Stimulated activated naive CD8-positive, alpha-beta T cell treated with anti-CD3 and anti-CD28 coated beads, Interleukin-15, amount 100 ng/mL, for 72 hours (primary cell): ENCODE data around the gene CCDC124.

Experiments used
- ATAC-seq: fragments of 150-1000 bp; cut with Tn5 transposase; 2 replicates; pipeline ENCODE4 v1.10.0; 2021; ENCODE audit warnings: mild to moderate bottlenecking, moderate library complexity
- DNase-seq, 2 donors: peaks; one replicate each; pipeline ENCODE4 v3.0.0; 2021 to 2022
- H3K27ac Mint-ChIP-seq, 2 donors: one replicate each; pipeline ENCODE4 v1.8.0; 2022; ENCODE audit warnings: mild to moderate bottlenecking in 2 of 2, mixed read lengths in 2 of 2, moderate library complexity in 2 of 2
- H3K27me3 Mint-ChIP-seq: one replicate; pipeline ENCODE4 v1.8.0; 2022; ENCODE audit warnings: mixed read lengths
- H3K4me1 Mint-ChIP-seq: one replicate; pipeline ENCODE4 v1.8.0; 2022; ENCODE audit warnings: mild to moderate bottlenecking, mixed read lengths
- H3K4me3 Mint-ChIP-seq, 2 donors: one replicate each; pipeline ENCODE4 v1.8.0; 2022; ENCODE audit warnings: mild to moderate bottlenecking in 2 of 2, mixed read lengths in 2 of 2, moderate library complexity in 1 of 2
- H3K9me3 Mint-ChIP-seq, 2 donors: one replicate each; pipeline ENCODE4 v1.8.0; 2022; ENCODE audit warnings: mixed read lengths in 2 of 2

CCDC124 gene

DNA sequence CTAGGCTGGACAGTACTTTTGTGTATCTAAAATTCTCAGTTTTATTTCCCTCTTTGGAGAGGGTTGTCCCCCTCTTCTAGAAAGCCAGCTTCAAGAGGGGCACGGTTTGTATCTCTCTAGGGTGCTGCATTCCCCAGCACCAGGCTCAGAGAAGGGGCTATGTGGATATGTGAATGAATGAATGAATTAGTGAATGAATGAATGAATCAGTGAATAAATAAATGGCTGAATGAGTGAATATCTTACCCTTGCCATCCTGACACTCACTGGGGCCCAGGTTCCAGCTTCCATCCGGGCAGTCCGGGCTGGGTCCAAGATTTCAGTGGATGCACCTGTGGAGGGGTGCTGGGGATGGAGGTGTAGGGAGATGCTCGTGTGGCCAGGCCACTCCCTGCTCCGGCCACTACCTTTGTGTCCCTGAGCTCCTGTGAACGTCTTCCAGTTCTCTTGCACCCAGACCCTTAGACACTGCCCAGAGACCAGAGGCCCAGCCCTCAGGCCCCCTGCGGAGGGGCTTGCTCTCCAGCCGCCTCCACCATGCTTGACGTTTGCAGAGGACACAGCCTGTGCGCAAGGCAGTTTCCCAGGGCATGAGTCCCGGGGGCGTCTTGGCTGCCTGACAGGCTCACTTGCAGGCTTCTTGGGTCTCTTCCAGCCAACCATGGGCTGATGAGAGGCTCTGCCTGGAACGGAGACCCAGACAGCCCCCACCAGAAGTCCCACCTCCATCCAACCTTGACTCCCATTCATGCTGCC, 31.3 kb downstream of the CCDC124 start:
- peaks cover 21% of the 10 kb centered on the region for H3K4me1 Mint-ChIP-seq
- no peaks in the 10 kb centered on the region for H3K9me3 Mint-ChIP-seq
- no peak overlapping the region for H3K4me3 Mint-ChIP-seq
- peaks cover 60% of the 10 kb centered on the region for H3K27me3 Mint-ChIP-seq
- no peak overlapping the region for H3K27ac Mint-ChIP-seq
- DNase-seq (no peak), ATAC-seq (no peak)

DNA sequence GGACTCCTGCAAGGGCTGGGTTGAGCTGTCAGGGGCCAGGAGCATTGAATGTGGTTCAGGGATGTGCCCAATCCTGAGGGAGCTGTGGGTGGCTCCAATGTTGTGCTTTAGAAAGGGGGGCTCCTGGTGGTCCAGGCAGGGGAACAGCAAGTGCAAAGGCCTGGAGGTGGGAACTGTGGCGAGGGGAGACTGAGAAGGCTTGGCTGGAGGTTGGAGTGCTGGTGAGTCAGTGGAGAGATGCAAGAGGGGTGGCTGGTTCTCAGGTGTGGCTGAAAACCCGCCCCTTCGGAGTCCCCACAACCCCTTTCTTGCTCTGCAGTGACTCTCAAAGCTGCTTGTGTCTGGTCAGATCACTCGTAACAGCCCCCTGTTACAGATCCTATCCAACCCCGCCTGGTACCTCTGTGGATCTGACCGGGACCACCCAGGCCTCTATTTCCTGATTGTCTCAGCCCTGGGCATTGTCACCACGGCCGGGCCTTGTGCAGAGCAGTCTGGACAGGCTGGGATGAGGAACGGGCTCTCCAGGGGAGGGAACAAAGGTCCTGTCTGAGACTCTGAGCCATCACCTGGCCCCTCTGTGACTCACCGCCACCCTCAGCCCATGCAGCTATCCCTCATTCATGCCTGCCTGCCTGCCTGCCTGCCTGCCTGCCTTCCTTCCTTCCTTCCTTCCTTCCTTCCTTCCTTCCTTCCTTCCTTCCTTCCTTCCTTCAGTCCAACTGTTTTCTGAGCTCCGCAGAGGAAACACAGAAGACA, 32.7 kb downstream of the CCDC124 start:
- DNase-seq (no peak), ATAC-seq (no peak)
- Mint-ChIP-seq H3K4me1 (peaks cover 21% of the 10 kb centered on the region), H3K9me3 (no peaks in the 10 kb centered on the region), H3K27me3 (peaks cover 65% of the 10 kb centered on the region), H3K4me3 (no peak overlapping the region), H3K27ac (no peak overlapping the region)

DNA sequence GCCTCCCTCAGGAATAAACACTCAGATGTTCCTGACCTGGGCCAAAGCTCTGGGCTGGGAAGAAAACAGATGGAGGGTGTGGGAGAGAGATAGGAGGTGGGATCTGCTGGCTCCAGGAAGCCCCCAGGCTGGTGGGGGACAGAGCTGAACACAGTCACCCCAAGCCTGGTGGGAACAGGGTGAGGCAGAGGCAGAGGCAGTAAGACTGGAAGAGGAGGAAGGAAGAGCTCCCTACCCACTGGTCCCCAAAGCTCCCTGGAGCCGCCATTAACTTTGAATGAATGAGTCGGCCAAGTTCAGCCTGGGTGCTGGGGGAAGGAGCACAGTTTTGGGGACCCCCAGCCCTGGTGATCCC, 33.3 kb downstream of the CCDC124 start:
- H3K27me3 Mint-ChIP-seq = peaks cover 65% of the 10 kb centered on the region
- ATAC-seq = no peak
- no peak overlapping the region for H3K4me3 Mint-ChIP-seq
- no peak for DNase-seq
- no peaks in the 10 kb centered on the region for H3K9me3 Mint-ChIP-seq
- no peak overlapping the region for H3K27ac Mint-ChIP-seq
- peaks cover 21% of the 10 kb centered on the region for H3K4me1 Mint-ChIP-seq

DNA sequence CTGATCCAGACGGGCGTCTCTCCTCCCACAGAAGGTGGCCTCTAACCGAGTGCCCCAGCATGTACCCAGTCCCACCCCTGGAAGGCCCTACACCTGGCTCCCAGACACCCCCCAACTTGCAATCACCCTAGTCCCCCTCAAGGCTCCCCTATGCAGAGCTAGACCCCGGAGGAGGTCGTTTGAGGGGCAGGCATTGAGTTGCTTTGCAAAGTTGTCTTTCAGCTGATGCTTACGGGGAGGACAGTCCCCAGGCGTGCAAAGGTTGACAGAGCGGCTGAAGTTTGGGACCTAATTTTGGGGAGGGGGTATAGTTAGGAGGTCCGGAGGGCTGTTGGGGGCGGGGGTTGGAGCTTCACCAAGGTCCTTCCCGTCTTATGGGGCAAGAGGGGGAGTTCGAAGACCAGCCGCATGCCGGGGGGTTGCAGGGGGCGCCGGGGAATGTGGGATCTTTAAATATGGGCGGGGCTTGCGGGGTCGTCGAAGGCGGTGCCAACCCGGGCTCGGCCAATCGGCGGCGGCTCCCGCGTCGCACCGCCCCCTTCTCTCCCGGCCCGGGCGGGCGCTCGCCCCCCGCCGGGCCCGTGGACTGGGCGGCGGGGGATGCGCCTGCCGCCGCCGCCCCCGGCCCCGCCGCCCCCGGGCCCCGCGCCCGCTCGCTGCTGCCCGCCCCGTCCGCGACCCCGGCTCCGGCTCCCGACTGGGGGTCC, 33.9 kb downstream of the CCDC124 start, which contains the start of gene KCNN1:
Gene KCNN1 (plus strand): TSS at position 558 of the 707 bp plus-strand sequence. CDS start 6,782 bp downstream, outside the sequence.
- peak within 1 kb of the TSS in 1 of 2 donors; percentile 80 for H3K27ac Mint-ChIP-seq
- ATAC-seq (peak; percentile 17), DNase-seq (no peak)
- H3K4me3 Mint-ChIP-seq = peak within 1 kb of the TSS; percentile 46 to 63
- no peaks in the 10 kb centered on the region for H3K9me3 Mint-ChIP-seq
- H3K27me3 Mint-ChIP-seq = peaks cover 65% of the 10 kb centered on the region
- peaks cover 21% of the 10 kb centered on the region for H3K4me1 Mint-ChIP-seq

DNA sequence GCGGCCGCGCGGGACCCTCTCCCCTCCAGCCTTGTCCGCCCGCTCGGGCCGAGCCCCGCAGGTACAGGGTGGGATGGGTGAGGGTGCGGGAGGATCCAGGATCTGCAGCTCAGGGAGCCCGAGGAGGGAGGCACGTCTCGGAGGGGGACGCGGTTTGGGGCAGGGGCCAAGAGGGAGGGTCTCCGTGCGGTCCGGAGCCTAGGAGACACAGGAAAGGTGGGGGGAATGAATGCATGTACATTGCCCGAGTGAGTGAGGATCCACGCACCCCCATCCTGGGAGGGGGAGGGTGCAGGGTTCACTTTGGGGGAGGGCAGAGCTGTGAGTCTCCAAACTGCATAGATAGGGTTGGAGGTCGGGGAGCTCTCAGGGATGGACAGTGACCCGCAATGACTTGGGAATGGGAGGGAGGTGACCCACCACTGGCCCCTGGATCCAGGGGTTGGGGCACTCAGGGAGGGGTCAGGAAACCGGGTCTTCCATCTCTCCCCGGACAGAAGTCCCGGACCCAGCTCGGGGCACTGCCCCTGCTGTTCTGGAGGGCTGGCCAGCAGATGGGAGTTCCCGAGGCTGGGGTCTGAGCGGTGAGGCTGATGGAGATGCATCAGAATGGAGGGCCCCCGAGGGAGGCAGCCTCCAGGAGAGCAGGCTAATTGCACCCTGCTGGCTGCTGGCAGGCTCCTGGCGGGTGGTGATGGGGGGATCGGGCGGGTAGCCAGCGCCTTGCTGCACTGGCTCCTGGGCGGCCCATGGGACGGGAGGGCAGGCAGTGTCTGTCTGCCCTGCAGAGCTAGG, 34.6 kb downstream of the CCDC124 start:
- Mint-ChIP-seq H3K4me3 (peak overlapping the region in 1 of 2 donors; percentile 46), H3K9me3 (no peaks in the 10 kb centered on the region), H3K27ac (peak overlapping the region in 1 of 2 donors; percentile 80), H3K4me1 (peaks cover 21% of the 10 kb centered on the region), H3K27me3 (peaks cover 65% of the 10 kb centered on the region)
- ATAC-seq (no peak), DNase-seq (no peak)

DNA sequence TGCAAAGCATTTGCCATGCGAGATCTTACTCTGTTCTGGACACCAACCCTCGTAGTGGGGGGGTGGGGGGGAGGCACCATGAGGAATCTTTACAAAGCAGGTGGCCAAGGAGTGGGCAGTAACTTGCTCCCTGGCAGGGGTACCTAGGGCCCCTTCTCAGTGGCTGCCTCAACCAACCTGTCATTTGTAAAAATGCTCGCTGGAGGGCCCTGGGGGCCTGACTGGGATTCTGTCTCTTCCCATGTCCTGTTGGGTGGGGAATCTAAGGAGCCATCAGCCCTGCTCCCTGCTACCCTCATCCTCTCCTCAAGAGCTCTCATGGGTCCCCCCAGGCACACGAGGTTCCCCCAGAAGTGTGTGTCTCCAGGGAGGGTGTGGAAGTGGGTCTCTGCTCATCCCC, 35.5 kb downstream of the CCDC124 start:
- ATAC-seq = no peak
- Mint-ChIP-seq H3K4me3 (no peak overlapping the region), H3K4me1 (peaks cover 21% of the 10 kb centered on the region), H3K9me3 (no peaks in the 10 kb centered on the region), H3K27ac (no peak overlapping the region), H3K27me3 (peaks cover 62% of the 10 kb centered on the region)
- DNase-seq = no peak

DNA sequence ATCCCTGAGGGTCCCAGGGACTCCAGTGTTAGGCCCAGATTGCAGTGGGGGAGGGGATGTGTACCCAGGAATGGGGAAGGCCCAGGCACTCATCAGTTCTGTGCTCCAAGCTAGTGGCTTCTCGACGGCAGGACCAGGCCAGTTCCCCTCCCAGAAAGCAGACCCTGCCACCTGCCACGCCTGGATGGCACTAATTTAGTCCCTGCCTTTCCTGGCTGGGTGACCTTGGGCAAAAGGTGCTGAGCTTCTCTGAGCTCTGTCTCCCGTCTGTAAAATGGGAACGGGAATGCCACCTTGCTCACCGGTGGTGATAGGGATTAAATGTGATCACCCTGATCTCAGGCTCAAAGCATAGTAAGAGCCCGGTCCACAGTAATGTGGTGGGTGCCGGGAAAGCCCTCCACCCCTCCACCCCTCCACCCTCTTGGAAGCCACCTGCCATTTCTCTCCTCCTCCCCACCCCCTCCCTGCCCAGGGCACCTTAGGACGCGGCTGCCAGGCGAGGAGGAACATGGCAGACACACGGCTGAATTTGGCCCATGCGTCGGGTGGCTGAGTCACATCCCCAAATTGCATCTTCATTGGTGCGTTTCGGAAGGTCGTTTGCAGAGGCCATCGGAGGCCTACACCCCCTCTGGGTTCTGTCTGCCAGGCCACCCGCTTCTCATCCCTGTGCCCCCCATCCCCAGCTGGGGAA, 36.4 kb downstream of the CCDC124 start:
- H3K27ac Mint-ChIP-seq = no peak overlapping the region
- no peak for DNase-seq
- H3K4me1 Mint-ChIP-seq = peaks cover 21% of the 10 kb centered on the region
- peaks cover 54% of the 10 kb centered on the region for H3K27me3 Mint-ChIP-seq
- no peak overlapping the region for H3K4me3 Mint-ChIP-seq
- H3K9me3 Mint-ChIP-seq = no peaks in the 10 kb centered on the region
- no peak for ATAC-seq

DNA sequence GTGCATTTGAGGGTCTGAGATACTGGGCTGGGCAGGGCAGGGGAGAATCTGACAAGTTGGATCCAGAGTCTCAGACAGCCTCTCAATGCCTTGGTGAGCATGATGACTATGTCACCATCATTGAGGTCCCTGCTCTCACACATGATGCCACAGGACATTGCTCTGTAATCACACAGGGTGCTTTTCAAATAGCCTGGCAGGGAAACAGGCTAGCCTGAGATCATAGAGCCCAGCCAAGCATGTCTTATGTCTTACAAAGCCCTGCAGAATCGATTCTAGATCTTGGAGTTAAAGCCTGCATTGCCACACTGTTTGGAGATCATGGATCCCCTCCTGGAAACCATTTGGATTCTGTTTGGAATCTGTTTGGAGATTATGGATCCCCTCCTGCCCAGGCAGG, 39.4 kb downstream of the CCDC124 start:
- H3K27ac Mint-ChIP-seq = no peak overlapping the region
- H3K4me3 Mint-ChIP-seq = no peak overlapping the region
- DNase-seq = no peak
- H3K27me3 Mint-ChIP-seq = peaks cover 26% of the 10 kb centered on the region
- peaks cover 6% of the 10 kb centered on the region for H3K4me1 Mint-ChIP-seq
- no peak for ATAC-seq
- H3K9me3 Mint-ChIP-seq = no peaks in the 10 kb centered on the region

DNA sequence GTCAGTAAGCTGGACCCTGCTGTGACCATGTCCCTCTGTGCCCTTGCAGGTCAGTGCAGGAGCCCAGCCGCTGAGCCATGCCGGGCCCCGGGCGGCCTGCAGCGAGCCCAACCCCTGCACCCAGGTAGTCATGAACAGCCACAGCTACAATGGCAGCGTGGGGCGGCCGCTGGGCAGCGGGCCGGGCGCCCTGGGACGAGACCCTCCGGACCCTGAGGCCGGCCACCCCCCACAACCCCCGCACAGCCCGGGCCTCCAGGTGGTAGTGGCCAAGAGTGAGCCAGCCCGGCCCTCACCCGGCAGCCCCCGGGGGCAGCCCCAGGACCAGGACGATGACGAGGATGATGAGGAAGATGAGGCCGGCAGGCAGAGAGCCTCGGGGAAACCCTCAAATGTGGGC, 40.9 kb downstream of the CCDC124 start:
- no peak overlapping the region for H3K27ac Mint-ChIP-seq
- H3K4me3 Mint-ChIP-seq = no peak overlapping the region
- no peaks in the 10 kb centered on the region for H3K4me1 Mint-ChIP-seq
- ATAC-seq (peak; percentile 31), DNase-seq (no peak)
- H3K27me3 Mint-ChIP-seq = peaks cover 16% of the 10 kb centered on the region
- H3K9me3 Mint-ChIP-seq = no peaks in the 10 kb centered on the region

DNA sequence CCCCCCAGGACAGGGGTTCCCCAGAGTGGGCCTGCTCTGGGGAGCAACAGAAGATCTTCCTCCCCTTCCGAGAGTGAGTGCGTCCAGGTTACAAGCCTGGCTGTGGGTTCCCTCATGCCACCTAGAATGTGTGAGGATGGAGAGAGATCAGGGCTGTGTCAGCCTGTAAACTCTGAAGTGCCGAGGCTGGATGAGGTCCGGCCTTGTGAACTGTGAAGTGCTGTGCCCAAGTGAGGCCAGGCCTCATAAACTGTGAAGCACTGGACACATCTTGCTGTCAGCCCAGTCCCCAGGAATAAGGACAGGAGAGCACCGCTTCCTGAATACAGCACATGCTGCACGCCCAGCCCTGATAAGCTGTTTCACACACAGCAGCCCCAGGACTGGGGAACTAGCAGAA, 41.7 kb downstream of the CCDC124 start:
- Mint-ChIP-seq H3K4me1 (peaks cover 2% of the 10 kb centered on the region), H3K27me3 (peaks cover 10% of the 10 kb centered on the region), H3K4me3 (no peak overlapping the region), H3K27ac (no peak overlapping the region), H3K9me3 (no peaks in the 10 kb centered on the region)
- ATAC-seq = no peak
- no peak for DNase-seq

DNA sequence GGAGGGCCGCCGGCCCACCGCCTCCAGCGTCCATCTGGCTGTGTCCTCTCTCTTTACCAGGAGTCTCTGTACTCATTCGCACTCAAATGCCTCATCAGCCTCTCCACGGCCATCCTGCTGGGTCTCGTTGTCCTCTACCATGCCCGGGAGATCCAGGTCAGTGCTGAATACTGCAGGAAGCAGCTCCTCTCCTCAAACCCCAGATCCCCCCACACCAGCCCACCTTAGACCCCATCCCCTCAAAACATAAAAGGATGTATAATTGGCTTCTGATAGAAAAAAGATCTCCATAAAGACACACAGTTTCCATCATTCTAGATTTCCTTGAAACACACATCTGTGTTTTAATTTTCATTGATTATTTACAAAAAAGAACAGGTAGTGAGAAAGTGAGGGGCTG, 42.2 kb downstream of the CCDC124 start:
- Mint-ChIP-seq H3K27me3 (peaks cover 14% of the 10 kb centered on the region), H3K27ac (no peak overlapping the region), H3K9me3 (no peaks in the 10 kb centered on the region), H3K4me1 (peaks cover 4% of the 10 kb centered on the region), H3K4me3 (no peak overlapping the region)
- ATAC-seq = no peak
- no peak for DNase-seq

DNA sequence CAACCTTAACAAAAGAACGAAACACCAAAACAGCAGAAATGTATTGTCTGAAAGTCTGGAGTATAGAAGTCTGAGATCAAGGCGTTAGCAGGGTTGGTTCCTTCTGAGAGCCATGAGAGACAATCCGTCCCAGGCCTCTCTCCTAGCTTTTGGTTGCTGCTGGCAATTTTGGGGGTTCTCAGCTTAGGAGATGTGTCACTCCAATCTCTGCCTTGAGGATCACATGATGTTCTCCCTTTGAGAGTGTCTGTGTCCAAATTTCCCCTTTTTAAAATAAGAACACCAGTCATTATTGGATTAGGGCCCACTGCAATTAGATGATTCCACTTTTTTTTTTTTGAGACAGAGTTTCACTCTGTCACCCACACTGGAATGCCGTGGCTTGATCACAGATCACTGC, 44.2 kb downstream of the CCDC124 start:
- no peak overlapping the region for H3K27ac Mint-ChIP-seq
- H3K9me3 Mint-ChIP-seq = no peaks in the 10 kb centered on the region
- peaks cover 34% of the 10 kb centered on the region for H3K27me3 Mint-ChIP-seq
- H3K4me1 Mint-ChIP-seq = peaks cover 4% of the 10 kb centered on the region
- no peak overlapping the region for H3K4me3 Mint-ChIP-seq
- DNase-seq = no peak
- ATAC-seq = no peak

DNA sequence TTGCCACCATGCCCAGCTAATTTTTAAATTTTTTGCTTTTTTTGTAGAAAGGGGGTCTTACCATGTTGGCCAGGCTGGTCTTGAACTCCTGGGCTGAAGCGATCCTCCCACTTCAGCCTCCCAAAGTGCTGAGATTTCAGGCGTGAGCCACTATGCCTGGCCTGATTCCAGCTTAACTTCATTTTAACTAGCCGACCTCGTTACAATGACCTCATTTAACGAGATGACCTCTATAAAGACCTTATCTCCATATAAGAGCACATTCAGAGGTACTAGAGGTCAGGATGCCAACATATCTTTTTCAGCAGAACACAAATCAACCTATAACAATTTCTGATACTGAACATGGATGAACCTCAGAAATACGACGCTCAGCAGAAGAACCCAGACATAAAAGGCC, 44.7 kb downstream of the CCDC124 start:
- no peak for ATAC-seq
- peak overlapping the region in 1 of 2 donors; percentile 27 for H3K27ac Mint-ChIP-seq
- peaks cover 39% of the 10 kb centered on the region for H3K27me3 Mint-ChIP-seq
- H3K4me3 Mint-ChIP-seq = no peak overlapping the region
- DNase-seq = no peak
- peaks cover 4% of the 10 kb centered on the region for H3K4me1 Mint-ChIP-seq
- H3K9me3 Mint-ChIP-seq = no peaks in the 10 kb centered on the region

DNA sequence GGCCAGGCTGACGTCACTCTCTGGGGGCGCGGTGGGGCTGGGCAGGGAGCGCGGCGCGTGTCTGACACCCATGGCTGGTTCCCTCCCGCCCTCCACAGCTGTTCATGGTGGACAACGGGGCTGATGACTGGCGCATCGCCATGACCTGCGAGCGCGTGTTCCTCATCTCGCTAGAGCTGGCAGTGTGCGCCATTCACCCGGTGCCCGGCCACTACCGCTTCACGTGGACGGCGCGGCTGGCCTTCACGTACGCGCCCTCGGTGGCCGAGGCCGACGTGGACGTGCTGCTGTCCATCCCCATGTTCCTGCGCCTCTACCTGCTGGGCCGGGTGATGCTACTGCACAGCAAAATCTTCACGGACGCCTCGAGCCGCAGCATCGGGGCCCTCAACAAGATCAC, 48.8 kb downstream of the CCDC124 start:
- Mint-ChIP-seq H3K27ac (no peak overlapping the region), H3K27me3 (peaks cover 43% of the 10 kb centered on the region), H3K4me3 (no peak overlapping the region), H3K9me3 (no peaks in the 10 kb centered on the region), H3K4me1 (peaks cover 4% of the 10 kb centered on the region)
- ATAC-seq (no peak), DNase-seq (no peak)

DNA sequence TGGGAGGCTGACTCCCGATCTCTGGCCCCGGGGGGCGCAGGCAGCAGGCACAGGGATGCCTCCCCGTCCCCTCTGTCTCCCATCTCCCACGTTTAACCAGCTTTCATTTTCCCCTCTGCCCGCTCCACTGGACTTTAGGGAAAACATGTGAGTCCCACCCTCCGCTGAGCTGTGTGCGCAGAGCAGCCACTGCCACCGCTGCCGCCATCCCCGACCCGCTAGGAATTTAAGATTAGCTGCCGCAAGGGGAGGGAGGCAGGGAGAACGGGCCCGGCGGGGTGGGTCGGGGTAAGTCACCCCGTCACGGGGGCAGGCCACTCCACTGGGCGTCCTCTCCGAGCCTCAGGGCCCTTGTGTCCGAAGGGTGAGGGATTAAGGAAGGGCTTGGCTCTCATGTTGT, 49.6 kb downstream of the CCDC124 start:
- H3K27me3 Mint-ChIP-seq = peaks cover 39% of the 10 kb centered on the region
- no peak for DNase-seq
- no peak overlapping the region for H3K27ac Mint-ChIP-seq
- H3K4me3 Mint-ChIP-seq = no peak overlapping the region
- H3K4me1 Mint-ChIP-seq = peaks cover 4% of the 10 kb centered on the region
- no peak for ATAC-seq
- H3K9me3 Mint-ChIP-seq = no peaks in the 10 kb centered on the region
